Naive thymus-derived CD4-positive, alpha-beta T cell (primary cell): ENCODE results near the gene ACSBG1. TPM values are rescaled to one million over a fixed set of nuclear protein-coding genes. Genes with fewer than 3 reads are reported as not detected.

Source experiments
- ATAC-seq: fragments of 150-1000 bp; cut with Tn5 transposase; 2 replicates; pipeline ENCODE4 v1.10.0; 2021; ENCODE audit warnings: mild to moderate bottlenecking, moderate library complexity
- CTCF ChIA-PET: fragments of 350-600 bp; sonication (Branson Sonifier 250); formaldehyde crosslinking; loops from one replicate; lab custom pipeline; 2021; ENCODE audit warnings: antibody characterized with exemption; lab: Charles Lee
- POLR2A ChIA-PET: fragments of 350-600 bp; sonication (Branson Sonifier 250); formaldehyde crosslinking; loops from one replicate; lab custom pipeline; 2021; ENCODE audit warnings: antibody characterized with exemption, inconsistent platforms; lab: Charles Lee
- DNase-seq, 9 donors: peaks; one replicate each; pipeline versions ENCODE4 v3.0.0 to v3.0.0-alpha.2; 2020 to 2022; ENCODE audit warnings: mixed read lengths in 1 of 9
- H3K27ac ChIP-seq: one replicate; pipeline ENCODE4 v1.7.0; 2013; ENCODE audit warnings: mild to moderate bottlenecking, low read depth, low read length, moderate library complexity
- H3K27me3 ChIP-seq, 2 donors: one replicate each; pipeline ENCODE4 v1.7.0; 2013; ENCODE audit warnings: low read length in 2 of 2, mild to moderate bottlenecking in 2 of 2, moderate library complexity in 2 of 2; ENCODE audit not compliant: control insufficient read depth in 2 of 2, insufficient read depth in 2 of 2
- H3K36me3 ChIP-seq, 3 experiments: 1 replicate in 2 of 3; 2 replicates in 1 of 3; pipeline ENCODE4 v1.7.0; 2013; ENCODE audit warnings: low read length in 3 of 3, mild to moderate bottlenecking in 3 of 3, moderate library complexity in 1 of 3; ENCODE audit not compliant: insufficient read depth in 3 of 3, control insufficient read depth in 2 of 3
- H3K4me1 ChIP-seq, 2 donors: one replicate each; pipeline ENCODE4 v1.7.0; 2013; ENCODE audit warnings: low read length in 2 of 2, mild to moderate bottlenecking in 2 of 2, moderate library complexity in 1 of 2; ENCODE audit not compliant: control insufficient read depth in 2 of 2, insufficient read depth in 2 of 2
- H3K4me3 ChIP-seq: 2 replicates; pipeline ENCODE4 v1.7.0; 2013; ENCODE audit warnings: mild to moderate bottlenecking, low read length
- H3K9me3 ChIP-seq, 3 experiments: 1 replicate in 2 of 3; 2 replicates in 1 of 3; pipeline ENCODE4 v1.7.0; 2013; ENCODE audit warnings: low read length in 3 of 3; ENCODE audit not compliant: control insufficient read depth in 2 of 3
- H3K27ac Mint-ChIP-seq, 9 donors: one replicate each; pipeline ENCODE4 v1.8.0; 2020 to 2022; ENCODE audit warnings: mixed read lengths in 9 of 9, mild to moderate bottlenecking in 8 of 9, moderate library complexity in 5 of 9, inconsistent platforms in 2 of 9
- H3K27me3 Mint-ChIP-seq, 5 donors: one replicate each; pipeline ENCODE4 v1.8.0; 2021 to 2022; ENCODE audit warnings: mixed read lengths in 5 of 5, mild to moderate bottlenecking in 1 of 5
- H3K36me3 Mint-ChIP-seq, 5 donors: one replicate each; pipeline ENCODE4 v1.8.0; 2020 to 2022; ENCODE audit warnings: mixed read lengths in 5 of 5, mild to moderate bottlenecking in 3 of 5, inconsistent platforms in 1 of 5
- H3K4me1 Mint-ChIP-seq, 7 donors: one replicate each; pipeline ENCODE4 v1.8.0; 2020 to 2022; ENCODE audit warnings: mixed read lengths in 7 of 7, mild to moderate bottlenecking in 3 of 7, inconsistent platforms in 1 of 7
- H3K4me3 Mint-ChIP-seq, 10 donors: one replicate each; pipeline ENCODE4 v1.8.0; 2020 to 2022; ENCODE audit warnings: mild to moderate bottlenecking in 10 of 10, mixed read lengths in 10 of 10, moderate library complexity in 6 of 10, inconsistent platforms in 2 of 10
- H3K9me3 Mint-ChIP-seq, 11 donors: one replicate each; pipeline ENCODE4 v1.8.0; 2020 to 2022; ENCODE audit warnings: mixed read lengths in 11 of 11, mild to moderate bottlenecking in 4 of 11, inconsistent platforms in 1 of 11, moderate library complexity in 1 of 11
- intact Hi-C, 2 donors: fragments of 100-400 bp; cut with micrococcal nuclease; formaldehyde crosslinking; loops; one replicate each; pipeline ENCODE4 v1.15.1; 2023
- polyA plus RNA-seq, 2 donors: library from polyadenylated mRNA; unstranded; fragments of 300-500 nt; fragmentation: Illumina TruSeq; gene quantifications; one replicate each; pipeline ENCODE4 v1.2.3, GENCODE V29; 2021
- total RNA-seq, 6 experiments: library from RNA in 5 of 6; stranded (reverse) in 5 of 6; gene quantifications; 1 replicate in 5 of 6; 2 replicates in 1 of 6; pipeline ENCODE4 v1.2.3 and lab custom pipeline; 2021 to 2026

Gene ACSBG1
- total and polyA plus RNA-seq, 7 experiments from 2014 or later = 0.06 to 0.39 TPM; not detected in 5

GRCh38 chr15:78257681-78258080, 23.3 kb upstream of the ACSBG1 start:
- H3K4me3 ChIP-seq = no peak overlapping the region
- no peak for DNase-seq
- no peaks in the 10 kb centered on the region for H3K36me3 Mint-ChIP-seq
- H3K4me1 Mint-ChIP-seq = no peaks in the 10 kb centered on the region
- POLR2A ChIA-PET = interaction anchor here (1.3 kb wide), 1 partner anchor 11 kb away, joined by 3 read pairs; no protein-coding TSS in a partner anchor
- intact Hi-C loops = no loop called here
- H3K27ac ChIP-seq = no peak overlapping the region
- CTCF ChIA-PET = interaction anchor here (0.5 to 1.1 kb wide), 3 partner anchors 16 to 226 kb away, joined by 3 read pairs; no protein-coding TSS in a partner anchor
- H3K27ac Mint-ChIP-seq = no peak overlapping the region
- ATAC-seq = no peak
- no peak overlapping the region for H3K4me3 Mint-ChIP-seq
- no peaks in the 10 kb centered on the region for H3K4me1 ChIP-seq
- no peaks in the 10 kb centered on the region for H3K36me3 ChIP-seq
- no peaks in the 10 kb centered on the region for H3K9me3 Mint-ChIP-seq
- no peaks in the 10 kb centered on the region for H3K27me3 ChIP-seq
- H3K27me3 Mint-ChIP-seq = no peaks in the 10 kb centered on the region
- no peaks in the 10 kb centered on the region for H3K9me3 ChIP-seq

DNA sequence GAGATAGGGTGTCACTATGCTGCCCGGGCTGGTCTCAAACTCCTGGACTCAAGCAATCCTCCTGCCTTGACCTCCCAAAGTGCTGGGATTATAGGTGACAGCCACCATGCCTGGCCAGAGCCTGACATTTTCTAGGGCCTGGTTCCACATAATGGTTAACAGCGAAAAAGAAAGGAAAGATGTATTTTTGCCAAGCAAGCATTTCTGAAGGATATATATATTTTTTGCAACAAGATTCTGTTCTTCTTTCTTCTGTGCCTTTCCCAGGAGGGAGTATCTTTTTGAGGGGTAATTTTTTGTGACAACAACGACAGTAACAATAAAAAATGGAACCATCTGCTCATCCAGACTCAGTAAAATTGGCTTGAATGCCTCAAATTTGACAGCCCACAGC, 21.7 kb upstream of the ACSBG1 start:
- CTCF ChIA-PET = no interaction called here
- POLR2A ChIA-PET = interaction anchor here (1.9 kb wide), 1 partner anchor 43 kb away, joined by 5 read pairs; the partner anchor contains the start of gene SKIC8
- H3K4me3 Mint-ChIP-seq = no peak overlapping the region
- DNase-seq (no peak), ATAC-seq (no peak)
- H3K4me3 ChIP-seq = no peak overlapping the region
- peaks cover 0 to 7% (median 0%) of the 10 kb centered on the region in 5 donors for H3K27me3 Mint-ChIP-seq
- intact Hi-C loops = no loop called here
- H3K36me3 ChIP-seq = no peaks in the 10 kb centered on the region
- no peaks in the 10 kb centered on the region for H3K9me3 ChIP-seq
- H3K36me3 Mint-ChIP-seq = no peaks in the 10 kb centered on the region
- H3K9me3 Mint-ChIP-seq = no peaks in the 10 kb centered on the region
- H3K4me1 ChIP-seq = no peaks in the 10 kb centered on the region
- no peak overlapping the region for H3K27ac ChIP-seq
- no peaks in the 10 kb centered on the region for H3K27me3 ChIP-seq
- no peak overlapping the region for H3K27ac Mint-ChIP-seq
- H3K4me1 Mint-ChIP-seq = no peaks in the 10 kb centered on the region

DNA sequence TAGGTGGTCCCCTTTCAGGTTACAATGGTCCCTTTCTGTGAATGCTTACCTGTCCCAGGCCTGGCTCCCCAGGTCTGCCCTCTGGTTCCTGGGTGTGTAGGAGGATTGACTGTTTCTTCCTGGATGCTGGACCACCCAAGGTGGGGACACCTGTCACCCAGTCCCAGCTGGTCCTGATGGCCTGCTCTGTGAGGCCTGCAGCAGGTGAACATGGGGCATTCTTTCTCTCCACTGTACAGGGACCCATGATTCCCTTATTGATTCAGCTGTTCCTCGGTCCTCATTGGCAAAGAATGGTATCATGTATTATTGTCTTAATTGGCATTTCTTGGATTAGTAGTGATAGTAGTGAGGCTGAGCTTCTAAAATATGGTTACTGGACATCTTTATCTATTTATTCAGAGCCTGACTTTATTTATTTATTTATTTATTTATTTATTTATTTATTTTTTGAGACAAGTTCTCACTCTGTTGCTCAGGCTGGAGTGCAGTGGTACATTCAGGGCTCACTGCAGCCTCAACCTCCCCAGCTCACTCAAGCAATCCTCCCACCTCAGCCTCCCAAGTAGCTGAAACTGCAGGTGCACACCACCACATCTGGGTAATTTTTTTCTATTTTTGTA, 21.2 kb upstream of the ACSBG1 start:
- Histone ChIP-seq H3K4me3 (no peak overlapping the region), H3K27ac (no peak overlapping the region), H3K36me3 (no peaks in the 10 kb centered on the region), H3K27me3 (no peaks in the 10 kb centered on the region), H3K4me1 (no peaks in the 10 kb centered on the region), H3K9me3 (no peaks in the 10 kb centered on the region)
- Mint-ChIP-seq H3K27me3 (peaks cover 0 to 7% (median 0%) of the 10 kb centered on the region in 5 donors), H3K27ac (no peak overlapping the region), H3K4me3 (no peak overlapping the region), H3K9me3 (no peaks in the 10 kb centered on the region), H3K36me3 (no peaks in the 10 kb centered on the region), H3K4me1 (no peaks in the 10 kb centered on the region)
- intact Hi-C loops = no loop called here
- CTCF ChIA-PET = no interaction called here
- DNase-seq (no peak), ATAC-seq (no peak)
- POLR2A ChIA-PET = interaction anchor here (1.9 kb wide), 1 partner anchor 44 kb away, joined by 5 read pairs; the partner anchor contains the start of gene SKIC8

- Histone ChIP-seq H3K4me3 (no peak overlapping the region), H3K4me1 (no peaks in the 10 kb centered on the region), H3K27me3 (no peaks in the 10 kb centered on the region), H3K27ac (no peak overlapping the region), H3K9me3 (no peaks in the 10 kb centered on the region), H3K36me3 (no peaks in the 10 kb centered on the region)
- intact Hi-C loops = no loop called here
- Mint-ChIP-seq H3K4me3 (no peak overlapping the region), H3K27me3 (peaks cover 0 to 12% (median 0%) of the 10 kb centered on the region in 5 donors), H3K4me1 (no peaks in the 10 kb centered on the region), H3K9me3 (no peaks in the 10 kb centered on the region), H3K36me3 (no peaks in the 10 kb centered on the region), H3K27ac (no peak overlapping the region)
- POLR2A ChIA-PET = no interaction called here
- CTCF ChIA-PET = interaction anchor here (0.6 kb wide), 1 partner anchor 138 kb away, joined by 4 read pairs; no protein-coding TSS in a partner anchor
- ATAC-seq = no peak
- DNase-seq = no peak
These were observed 16.8 kb upstream of the ACSBG1 start for GRCh38 chr15:78251136-78251535.

- POLR2A ChIA-PET = no interaction called here
- intact Hi-C loops = no loop called here
- no peak for ATAC-seq
These were observed 14.8 kb upstream of the ACSBG1 start for GRCh38 chr15:78249131-78249530.

GRCh38 chr15:78247911-78248310, 13.5 kb upstream of the ACSBG1 start:
- ChIA-PET CTCF (no interaction called here), POLR2A (no interaction called here)
- ATAC-seq (no peak), DNase-seq (no peak)
- Histone ChIP-seq H3K4me3 (no peak overlapping the region), H3K9me3 (no peaks in the 10 kb centered on the region), H3K36me3 (no peaks in the 10 kb centered on the region), H3K4me1 (no peaks in the 10 kb centered on the region), H3K27me3 (no peaks in the 10 kb centered on the region), H3K27ac (no peak overlapping the region)
- Mint-ChIP-seq H3K4me3 (no peak overlapping the region), H3K27me3 (peaks cover 0 to 12% (median 0%) of the 10 kb centered on the region in 5 donors), H3K9me3 (peaks cover 0 to 1% (median 0%) of the 10 kb centered on the region in 11 donors), H3K27ac (peak overlapping the region in 1 of 9 donors; percentile 54), H3K4me1 (no peaks in the 10 kb centered on the region), H3K36me3 (no peaks in the 10 kb centered on the region)
- intact Hi-C loops = no loop called here

More at GRCh38 chr15:78249131-78249530, 14.8 kb upstream of the ACSBG1 start:
- DNase-seq = no peak
- Histone ChIP-seq H3K9me3 (no peaks in the 10 kb centered on the region), H3K36me3 (no peaks in the 10 kb centered on the region), H3K4me1 (no peaks in the 10 kb centered on the region), H3K27me3 (no peaks in the 10 kb centered on the region), H3K4me3 (no peak overlapping the region), H3K27ac (no peak overlapping the region)
- H3K36me3 Mint-ChIP-seq = no peaks in the 10 kb centered on the region
- H3K4me3 Mint-ChIP-seq = no peak overlapping the region
- peaks cover 0 to 12% (median 0%) of the 10 kb centered on the region in 5 donors for H3K27me3 Mint-ChIP-seq
- no peak overlapping the region for H3K27ac Mint-ChIP-seq
- H3K4me1 Mint-ChIP-seq = no peaks in the 10 kb centered on the region
- peaks cover 0 to 1% (median 0%) of the 10 kb centered on the region in 11 donors for H3K9me3 Mint-ChIP-seq
- CTCF ChIA-PET = no interaction called here
